Hair follicular keratinocyte (primary cell): ENCODE results near the gene SAP30BP. TPM values are rescaled to one million over a fixed set of nuclear protein-coding genes. Genes with fewer than 3 reads are reported as not detected.

Experiments
- total RNA-seq: library from RNA; depleted of rRNA; stranded (reverse); fragments of >200 nt; gene quantifications from 2 replicates; pipeline ENCODE4 v1.2.3, GENCODE V29; 2015

SAP30BP gene
- 50.4 and 65.7 TPM in 2 replicates for total RNA-seq

DNA sequence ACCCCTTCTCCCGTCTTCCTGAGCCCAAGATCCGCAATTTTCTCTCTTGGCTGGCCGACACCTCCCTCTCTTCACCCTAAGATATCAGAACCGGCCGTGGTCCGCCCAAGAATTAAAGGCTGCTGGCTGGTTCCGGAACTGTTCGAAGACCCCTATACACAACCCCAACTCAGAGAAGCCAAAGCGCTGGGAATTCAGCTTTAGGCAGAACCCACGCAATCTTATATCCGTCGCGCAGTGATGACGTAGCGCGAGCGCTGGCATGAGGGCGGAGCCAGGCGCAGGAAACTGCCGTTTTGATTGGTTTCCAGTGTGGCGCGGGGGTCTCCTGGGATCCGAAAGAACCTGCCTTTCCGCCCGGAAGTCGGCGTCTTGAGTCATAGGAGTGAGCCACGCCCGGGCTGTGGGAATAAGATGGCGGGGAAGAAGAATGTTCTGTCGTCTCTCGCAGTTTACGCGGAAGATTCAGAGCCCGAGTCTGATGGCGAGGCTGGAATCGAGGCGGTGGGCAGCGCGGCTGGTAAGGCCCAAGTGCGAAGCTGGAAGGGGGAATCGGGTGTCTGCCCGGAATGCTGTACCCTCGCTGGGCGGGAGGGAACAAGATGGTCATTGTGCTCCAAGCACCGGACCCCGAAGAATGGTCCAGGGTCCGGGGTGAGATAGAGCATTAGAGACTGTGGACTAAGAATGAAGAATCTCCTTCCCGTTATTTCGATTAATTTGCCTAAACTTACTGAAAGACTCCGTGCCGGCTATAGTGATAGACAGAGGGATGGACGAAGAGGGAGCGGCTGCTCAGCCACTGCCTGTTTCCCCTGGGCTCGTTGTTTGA, at the start of gene SAP30BP, which contains the start of gene RECQL5:
TSS of gene SAP30BP (plus strand) at position 380 of the 832 bp plus-strand sequence. CDS start at position 415, 35 bp downstream.
TSS of gene RECQL5 (minus strand) at position 196 of the 832 bp plus-strand sequence. CDS start 597 bp downstream, outside the sequence.

DNA sequence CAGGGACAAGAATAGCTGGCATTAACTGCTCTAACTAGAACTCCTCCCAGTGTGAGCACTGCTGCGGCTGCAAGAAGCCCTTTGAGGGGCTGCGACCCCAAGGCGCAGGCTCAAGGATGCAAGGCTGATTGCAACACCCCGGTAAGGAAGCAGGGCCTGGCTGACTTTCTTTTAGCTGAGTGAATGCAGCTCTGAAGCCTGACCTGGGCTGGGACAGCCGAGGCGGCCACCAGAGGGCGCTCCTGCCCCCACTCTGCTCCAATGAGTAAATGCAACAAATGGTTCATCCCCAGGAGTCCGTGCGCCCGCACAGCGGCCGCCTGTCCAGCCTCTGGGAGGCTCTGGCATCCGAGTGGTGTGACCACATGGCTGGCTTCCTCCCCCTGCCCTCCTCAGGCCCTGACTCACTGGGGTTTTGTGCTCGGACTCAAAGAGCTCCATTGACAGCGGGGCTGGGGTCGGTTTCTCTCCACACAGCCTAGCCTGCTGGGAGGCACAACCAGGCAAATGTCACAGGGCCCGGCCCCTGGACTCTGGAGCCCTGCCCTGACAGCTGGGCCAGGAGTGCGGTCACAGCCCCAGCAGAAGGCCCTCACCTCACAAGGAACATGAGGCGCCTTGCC, 34.2 kb upstream of the SAP30BP start, which contains the start of gene SMIM5:
TSS of gene SMIM5 (plus strand) at position 572 of the 623 bp plus-strand sequence. CDS start 6,768 bp downstream, outside the sequence.

DNA sequence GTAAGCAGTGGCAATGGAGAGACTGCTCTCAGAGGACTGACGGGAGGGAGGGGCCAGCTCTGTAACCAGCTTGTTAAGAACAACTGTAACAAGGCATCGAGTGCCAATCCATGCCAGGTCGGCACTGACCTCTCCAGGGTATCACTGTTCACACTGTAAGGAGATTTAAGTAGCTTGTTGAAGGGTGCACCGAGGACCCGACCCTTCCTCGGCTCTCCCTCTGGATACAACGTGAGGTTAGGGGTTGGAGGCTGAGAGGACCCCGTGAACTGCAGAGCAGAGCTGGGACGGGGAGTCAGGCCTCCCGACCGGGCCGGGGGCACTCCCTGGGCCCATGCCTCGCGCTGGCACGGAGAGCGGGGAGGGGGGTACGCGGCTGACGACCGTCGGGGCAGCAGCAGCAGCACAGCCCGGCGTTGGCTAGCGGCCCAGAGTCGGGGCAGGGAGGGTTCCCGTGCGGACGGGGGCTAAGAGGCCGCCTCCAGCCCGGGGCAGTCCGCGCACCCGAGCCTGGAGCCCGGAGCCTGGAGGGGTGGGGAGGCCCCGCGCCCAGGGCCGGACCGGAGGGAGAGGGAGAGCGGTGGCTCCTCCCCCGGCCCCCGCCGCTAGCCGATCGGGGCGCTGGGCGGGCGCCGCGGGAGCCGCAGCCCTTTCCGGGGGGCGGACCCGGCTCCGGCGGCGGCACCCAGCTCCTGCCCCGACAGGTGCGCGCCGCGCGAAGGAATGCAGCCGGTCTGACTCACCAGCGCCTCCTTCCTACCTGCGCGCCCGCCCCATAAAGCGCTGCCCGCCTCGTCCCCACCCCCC, 53.7 kb downstream of the SAP30BP start, which contains the start of gene ITGB4:
TSS of gene ITGB4 (plus strand) at position 804 of the 807 bp plus-strand sequence. CDS start 3,245 bp downstream, outside the sequence.

Other genes with a start within 250 kb of the SAP30BP start
- 38.7 and 41.3 TPM in 2 replicates for gene TMEM94, start 210.7 kb upstream of the SAP30BP start, total RNA-seq
- gene CASKIN2, start 151.8 kb upstream of the SAP30BP start, total RNA-seq, result 6.3 and 9.5 TPM in 2 replicates
- 28.5 and 36.9 TPM in 2 replicates for gene TSEN54, start 150.8 kb upstream of the SAP30BP start, total RNA-seq
- gene LLGL2, start 141.6 kb upstream of the SAP30BP start, total RNA-seq, result 14.5 and 14.7 TPM in 2 replicates
- 1.2 and 6.9 TPM in 2 replicates for gene MYO15B, start 79.5 kb upstream of the SAP30BP start, total RNA-seq
- gene SMIM5, start 33.9 kb upstream of the SAP30BP start, total RNA-seq, result not detected in 2 replicates
- gene RECQL5, start 184 bp upstream of the SAP30BP start, total RNA-seq, result 13.2 and 17.3 TPM in 2 replicates
- 1,334 and 1,928 TPM in 2 replicates for gene ITGB4, start 54.1 kb downstream of the SAP30BP start, total RNA-seq
- 11.1 TPM in 2 replicates for gene GALK1, start 97.9 kb downstream of the SAP30BP start, total RNA-seq
- gene UNK, start 117.5 kb downstream of the SAP30BP start, total RNA-seq, result 12.9 and 21.5 TPM in 2 replicates
- gene UNC13D, start 177.1 kb downstream of the SAP30BP start, total RNA-seq, result 0.87 and 1.2 TPM in 2 replicates
- gene WBP2, start 188.0 kb downstream of the SAP30BP start, total RNA-seq, result 43.7 and 62.4 TPM in 2 replicates
- 40.9 and 68.3 TPM in 2 replicates for gene TRIM47, start 211.2 kb downstream of the SAP30BP start, total RNA-seq
- gene TRIM65, start 229.6 kb downstream of the SAP30BP start, total RNA-seq, result 14.9 and 17.5 TPM in 2 replicates
- 29.7 and 35.8 TPM in 2 replicates for gene MRPL38, start 237.5 kb downstream of the SAP30BP start, total RNA-seq